ACHN (cell line): ENCODE data around the gene VPS35L.

Experiments used
- DNase-seq: peaks from one replicate; pipeline ENCODE4 v3.0.0-alpha.2; 2015
- in situ Hi-C: cut with HindIII; loops from 2 replicates; pipeline ENCODE4 v1.10.0; 2017; ENCODE audit warnings: low sequenced_read_pairs, low pct_ligation_motif_present, low pct_unique_long_range_greater_than_20kb

VPS35L gene

GRCh38 chr16:19700319-19700781 lies 144.8 kb downstream of the VPS35L start:
- DNase-seq, result peak; percentile 71
- in situ Hi-C loops, result no loop called here

GRCh38 chr16:19701091-19701490 lies 145.6 kb downstream of the VPS35L start:
- in situ Hi-C loops, result no loop called here
- no peak for DNase-seq

- no peak for DNase-seq
- in situ Hi-C loops, result no loop called here
Measured at GRCh38 chr16:19703172-19703889, 147.8 kb downstream of the VPS35L start.

DNA sequence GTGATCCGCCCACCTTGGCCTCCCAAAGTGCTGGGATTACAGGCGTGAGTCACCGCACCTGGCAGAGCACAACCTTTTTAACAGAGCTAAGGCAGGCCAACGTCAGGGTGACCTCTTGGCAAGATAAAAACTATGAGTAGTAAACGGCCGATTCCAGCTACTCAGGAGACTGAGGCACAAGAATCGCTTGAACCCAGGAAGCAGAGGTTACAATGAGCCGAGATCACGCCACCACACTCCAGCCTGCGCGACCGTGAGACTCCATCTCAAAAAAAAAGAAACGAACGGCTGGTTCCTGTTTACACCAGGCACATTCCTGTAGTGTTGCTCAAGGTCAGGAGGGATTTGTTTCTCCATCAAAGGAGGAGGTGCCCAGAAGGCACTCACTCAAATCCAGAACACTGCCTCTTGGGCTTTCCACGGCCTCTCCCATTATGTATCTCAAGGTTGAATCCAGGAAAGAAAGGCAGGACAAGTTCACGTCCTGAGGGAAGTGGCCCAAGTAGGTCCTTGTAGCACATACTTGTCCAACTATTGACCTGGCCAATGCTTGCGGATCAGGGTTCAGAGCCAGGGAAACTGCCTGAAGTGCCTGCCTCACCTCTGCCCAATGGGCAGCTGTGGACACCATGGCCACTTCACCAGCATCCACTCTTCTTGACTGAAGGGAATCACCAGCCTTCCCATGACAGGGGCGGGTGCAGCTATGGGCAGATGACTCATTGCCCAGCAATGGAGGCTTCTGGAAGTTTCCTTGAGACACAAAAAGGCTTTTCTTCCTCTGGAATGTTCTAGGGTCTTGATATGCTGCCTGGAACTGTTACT lies 149.0 kb downstream of the VPS35L start:
- peak; percentile 33 for DNase-seq
- in situ Hi-C loops, result no loop called here

GRCh38 chr16:19705146-19705501 lies 149.6 kb downstream of the VPS35L start:
- no peak for DNase-seq
- in situ Hi-C loops, result no loop called here

- in situ Hi-C loops, result no loop called here
- no peak for DNase-seq
Measured at GRCh38 chr16:19705843-19706242, 150.3 kb downstream of the VPS35L start.

- no peak for DNase-seq
- in situ Hi-C loops, result no loop called here
Measured at GRCh38 chr16:19706846-19707245, 151.3 kb downstream of the VPS35L start.

GRCh38 chr16:19707569-19708295 lies 152.2 kb downstream of the VPS35L start:
- no peak for DNase-seq
- in situ Hi-C loops, result no loop called here

DNA sequence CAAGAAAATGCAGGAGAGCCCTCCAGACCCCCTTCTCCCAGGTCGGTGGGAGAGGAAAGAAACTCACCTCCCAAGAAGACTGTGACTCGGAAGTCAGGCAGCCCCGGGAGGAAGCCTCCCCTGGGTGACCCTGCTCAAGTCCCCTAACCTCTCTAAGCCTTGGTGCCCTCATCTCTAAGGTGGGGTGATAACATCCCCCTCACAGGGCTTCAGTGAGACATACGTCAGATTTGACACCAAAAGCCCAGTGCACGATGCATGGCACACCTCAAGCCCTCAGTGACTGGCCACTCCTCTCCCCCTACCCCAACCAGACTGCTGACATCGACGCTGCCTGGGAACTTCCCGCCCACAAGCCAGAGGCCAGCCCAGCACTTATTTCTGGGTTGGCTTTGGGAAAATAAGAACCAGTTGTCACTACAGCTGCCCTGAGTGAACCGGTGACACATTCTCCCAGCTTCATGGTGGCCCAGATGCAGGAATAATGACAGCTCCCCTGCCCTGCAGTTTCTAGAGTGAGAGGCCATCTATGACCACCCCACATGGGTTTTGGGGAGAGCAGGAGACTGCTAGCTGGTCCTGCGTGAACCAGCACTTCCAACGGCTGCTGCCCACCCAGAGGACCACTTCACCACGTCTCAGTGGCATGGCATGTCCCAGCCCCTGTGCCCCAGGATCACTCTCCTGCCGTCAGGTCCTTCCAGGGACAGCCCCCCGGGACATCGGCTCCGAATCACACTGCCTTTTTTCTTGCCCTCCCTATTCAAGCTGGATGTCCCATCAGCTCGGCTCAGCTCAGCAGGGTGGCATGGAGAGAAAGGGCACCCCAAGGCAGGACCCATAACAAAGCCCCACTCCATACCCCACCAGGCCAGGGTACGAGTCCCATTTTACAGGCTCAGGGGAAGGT lies 153.0 kb downstream of the VPS35L start:
- no peak for DNase-seq
- in situ Hi-C loops, result no loop called here

DNA sequence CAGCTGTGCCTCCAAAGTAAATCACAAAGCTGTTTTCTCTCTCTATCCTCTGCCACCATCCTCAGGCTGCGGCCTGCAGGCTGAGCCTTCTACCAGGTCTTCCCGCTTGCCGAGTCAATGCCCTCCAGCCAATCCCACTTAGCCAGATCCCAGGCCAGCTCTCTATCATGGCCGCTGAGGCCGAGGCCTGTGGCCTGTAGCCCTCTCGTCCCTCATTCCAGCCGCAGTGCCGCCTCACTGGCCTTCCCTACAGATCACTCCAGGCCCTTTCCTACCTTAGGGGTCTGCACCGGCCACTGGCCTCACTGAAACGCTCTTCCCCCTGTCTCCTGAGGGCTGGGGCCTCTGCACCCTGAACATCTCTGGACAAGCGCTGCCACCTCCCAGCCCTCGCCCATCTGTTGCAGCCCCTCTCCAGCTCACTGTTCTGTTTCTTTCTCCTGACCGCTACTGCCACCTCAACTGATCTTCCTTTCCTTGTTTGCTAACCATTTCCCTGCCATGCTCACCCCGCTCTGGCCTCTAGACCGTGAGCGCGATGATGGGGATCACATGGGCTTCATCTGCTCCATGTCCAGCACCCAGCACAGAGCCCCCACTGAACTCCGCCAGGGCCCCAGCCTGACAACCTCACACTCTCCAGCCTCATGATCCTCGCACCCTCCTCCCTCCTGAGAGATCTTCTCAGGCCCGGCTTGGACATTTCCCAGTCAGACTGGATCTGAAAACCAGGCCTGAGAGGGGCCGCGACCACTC lies 154.1 kb downstream of the VPS35L start:
- DNase-seq, result no peak
- in situ Hi-C loops, result no loop called here

- in situ Hi-C loops, result no loop called here
- DNase-seq, result no peak
Measured at GRCh38 chr16:19710191-19710908, 154.8 kb downstream of the VPS35L start.

DNA sequence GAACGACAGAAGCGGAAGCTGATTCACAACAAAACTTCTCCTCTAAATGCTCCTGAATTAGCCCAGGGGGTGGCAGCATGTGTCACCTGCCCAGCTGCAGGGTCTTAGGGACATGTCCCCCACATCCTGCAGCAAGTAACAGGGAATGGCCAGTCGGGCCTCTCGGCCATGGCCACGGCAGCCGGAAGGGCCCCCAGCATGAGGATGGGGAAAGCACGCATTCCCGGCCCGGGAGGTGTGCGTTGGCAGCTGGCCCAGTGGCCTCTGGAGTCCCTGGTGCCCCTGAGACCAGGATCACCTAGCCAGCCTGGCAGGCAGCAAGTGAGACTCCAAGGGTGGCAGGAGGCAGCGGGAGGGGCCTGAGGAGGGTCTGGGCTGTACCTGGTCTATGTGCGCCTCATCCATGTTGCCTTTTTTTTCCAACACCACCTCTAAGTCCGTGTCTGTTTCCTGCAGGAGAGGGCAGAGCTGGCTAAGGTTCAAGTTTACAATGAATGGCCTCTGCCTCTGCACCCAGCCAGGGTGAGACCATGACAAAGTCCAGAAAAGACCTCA lies 155.6 kb downstream of the VPS35L start:
- no peak for DNase-seq
- in situ Hi-C loops, result no loop called here

DNA sequence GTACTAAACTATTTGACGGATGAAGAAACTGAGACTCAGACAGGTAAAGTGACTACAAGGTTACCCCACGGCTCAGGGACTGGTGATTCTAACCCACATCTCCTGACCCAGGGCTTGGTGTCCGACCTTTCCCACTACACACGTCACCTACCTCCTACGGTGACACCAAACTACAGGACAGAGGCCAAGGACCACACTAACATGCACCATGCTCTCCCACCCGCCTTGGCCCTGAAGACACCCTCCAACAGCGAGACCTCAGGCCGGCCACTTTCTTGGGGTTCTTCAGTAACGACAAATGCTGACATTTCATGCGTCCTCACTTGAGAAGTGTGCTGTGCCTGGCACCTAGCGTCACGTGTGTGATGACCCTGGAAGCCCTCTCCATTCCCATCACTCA lies 156.1 kb downstream of the VPS35L start:
- no peak for DNase-seq
- in situ Hi-C loops, result no loop called here

- in situ Hi-C loops, result no loop called here
- no peak for DNase-seq
Measured at GRCh38 chr16:19712418-19713058, 157.0 kb downstream of the VPS35L start.

DNA sequence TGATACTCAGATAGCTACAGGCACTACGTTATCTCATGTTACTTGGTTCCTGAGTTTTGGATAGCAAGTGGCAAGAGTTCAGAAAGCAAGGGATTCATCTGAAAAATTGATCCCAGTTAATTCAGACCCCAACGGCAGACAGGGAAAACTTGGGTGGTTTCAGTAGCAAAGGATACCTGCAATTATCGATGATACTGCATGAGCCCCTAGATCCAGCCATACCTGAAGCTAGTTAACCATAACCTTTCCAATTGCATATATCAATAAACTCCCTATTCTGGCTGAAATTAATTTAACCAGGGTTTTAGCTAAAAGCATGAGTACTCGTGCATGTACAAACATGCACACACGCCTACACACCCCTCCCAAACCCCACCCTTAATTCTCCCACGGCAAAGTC lies 158.2 kb downstream of the VPS35L start:
- no peak for DNase-seq
- in situ Hi-C loops, result no loop called here

- peak; percentile 60 for DNase-seq
- in situ Hi-C loops, result no loop called here
Measured at GRCh38 chr16:19715566-19715965, 160.1 kb downstream of the VPS35L start.
